ENCODE results near the gene PLVAP. TPM values are rescaled to one million over a fixed set of nuclear protein-coding genes. Genes with fewer than 3 reads are reported as not detected.

Gene PLVAP
- total and polyA plus RNA-seq, 11 donors: 7.1 to 52.8 (median 24.5) TPM

- no peaks in the 10 kb centered on the region for H3K36me3 ChIP-seq
- H3K4me3 ChIP-seq: no peak overlapping the region
- WGBS, 4 donors: 81 to 91% (median 87%) methylated on average over 5 to 6 of the region's 6 CpGs
- no peaks in the 10 kb centered on the region for H3K9me3 ChIP-seq
- no peak overlapping the region for H3K27ac ChIP-seq
- peaks cover 0 to 15% (median 0%) of the 10 kb centered on the region in 12 donors for H3K4me1 ChIP-seq
- no peak for TF ChIP-seq CTCF (IDR thresholded peaks at IDR 0.05)
- no peak for TF ChIP-seq POLR2A (IDR thresholded peaks at IDR 0.05)
- H3K27me3 ChIP-seq: no peaks in the 10 kb centered on the region
- intact Hi-C loops (cut with DNase I): no loop called here
- ATAC-seq (no peak), DNase-seq (no peak)
Measured at GRCh38 chr19:17359905-17360800, 17.0 kb downstream of the PLVAP start.

GRCh38 chr19:17358395-17358794, 18.7 kb downstream of the PLVAP start:
- no peaks in the 10 kb centered on the region for H3K27me3 ChIP-seq
- no peaks in the 10 kb centered on the region for H3K36me3 ChIP-seq
- intact Hi-C loops (cut with DNase I): no loop called here
- peaks cover 0 to 15% (median 0%) of the 10 kb centered on the region in 12 donors for H3K4me1 ChIP-seq
- H3K27ac ChIP-seq: peak overlapping the region in 7 of 12 donors; percentile 6 to 57 (median 47)
- TF ChIP-seq POLR2A (IDR thresholded peaks at IDR 0.05) (no peak), CTCF (IDR thresholded peaks at IDR 0.05) (no peak)
- no peaks in the 10 kb centered on the region for H3K9me3 ChIP-seq
- H3K4me3 ChIP-seq: no peak overlapping the region
- WGBS, 4 donors: 59 to 70% (median 63%) methylated on average over 7 of the region's 7 CpGs
- ATAC-seq: peak; percentile 32 to 87 (median 46)
- DNase-seq: no peak

GRCh38 chr19:17357724-17358123, 19.4 kb downstream of the PLVAP start:
- Histone ChIP-seq H3K9me3 (no peaks in the 10 kb centered on the region), H3K4me3 (no peak overlapping the region), H3K27ac (peak overlapping the region in 10 of 12 donors; percentile 6 to 57 (median 47)), H3K27me3 (no peaks in the 10 kb centered on the region), H3K36me3 (no peaks in the 10 kb centered on the region), H3K4me1 (peaks cover 0 to 21% (median 5%) of the 10 kb centered on the region in 12 donors)
- DNase-seq: peak in 1 of 5 donors; percentile 40
- ATAC-seq: peak; percentile 16 to 86 (median 47)
- TF ChIP-seq CTCF (IDR thresholded peaks at IDR 0.05): no peak
- no peak for TF ChIP-seq POLR2A (IDR thresholded peaks at IDR 0.05)
- 55 to 66% (median 59%) methylated on average over 8 to 11 of the region's 11 CpGs for WGBS, 4 donors
- intact Hi-C loops (cut with DNase I): no loop called here

- intact Hi-C loops (cut with DNase I): no loop called here
- no peaks in the 10 kb centered on the region for H3K9me3 ChIP-seq
Measured at GRCh38 chr19:17357078-17357666, 20.0 kb downstream of the PLVAP start.

More at GRCh38 chr19:17357078-17357666, 20.0 kb downstream of the PLVAP start:
- Histone ChIP-seq H3K27me3 (no peaks in the 10 kb centered on the region), H3K36me3 (no peaks in the 10 kb centered on the region), H3K4me3 (no peak overlapping the region), H3K27ac (peak overlapping the region in 10 of 12 donors; percentile 6 to 53 (median 47)), H3K4me1 (peaks cover 0 to 26% (median 8%) of the 10 kb centered on the region in 12 donors)
- DNase-seq: no peak
- no peak for TF ChIP-seq POLR2A (IDR thresholded peaks at IDR 0.05)
- no peak for TF ChIP-seq CTCF (IDR thresholded peaks at IDR 0.05)
- ATAC-seq: no peak
- 89 to 90% (median 90%) methylated on average over 7 of the region's 7 CpGs for WGBS, 4 donors
